HG02623 (cell line): ENCODE measurements around the gene LRRC8C.
A peak's percentile ranks its signal among the peaks of the same experiment; 100 is the strongest.
"Not testable (repeated sequence)": the region's sequence is repeated elsewhere in the genome, so short reads cannot be mapped to it uniquely, and the experiment has no call there.

Experiments used
- ATAC-seq: cut with Tn5 transposase; IDR thresholded peaks from one replicate; pipeline ENCODE4 v1.9.1; 2021; ENCODE audit warnings: moderate library complexity; ENCODE audit not compliant: unreplicated experiment

LRRC8C gene

GRCh38 chr1:89607586-89608318 is 25.2 kb upstream of the LRRC8C start:
- ATAC-seq: no peak

- no peak for ATAC-seq
These were observed 24.5 kb upstream of the LRRC8C start for GRCh38 chr1:89608319-89608983.

- ATAC-seq: no peak
These were observed 23.8 kb upstream of the LRRC8C start for GRCh38 chr1:89608984-89609725.

- ATAC-seq: no peak
These were observed 23.0 kb upstream of the LRRC8C start for GRCh38 chr1:89609781-89610456.

- no peak for ATAC-seq
These were observed 22.4 kb upstream of the LRRC8C start for GRCh38 chr1:89610457-89611011.

GRCh38 chr1:89611721-89612120 is 21.2 kb upstream of the LRRC8C start:
- ATAC-seq: peak; percentile 95

GRCh38 chr1:89613928-89614327 is 19.0 kb upstream of the LRRC8C start:
- no peak for ATAC-seq

- no peak for ATAC-seq
These were observed 17.0 kb upstream of the LRRC8C start for GRCh38 chr1:89615676-89616598.

- ATAC-seq: no peak
These were observed 15.9 kb upstream of the LRRC8C start for GRCh38 chr1:89616844-89617627.

- ATAC-seq: no peak
These were observed 12.3 kb upstream of the LRRC8C start for GRCh38 chr1:89620664-89621063.

- no peak for ATAC-seq
These were observed 10.0 kb upstream of the LRRC8C start for GRCh38 chr1:89622895-89623294.

GRCh38 chr1:89624314-89624713 is 8.6 kb upstream of the LRRC8C start:
- ATAC-seq: no peak

GRCh38 chr1:89624715-89625323 is 8.1 kb upstream of the LRRC8C start:
- no peak for ATAC-seq

GRCh38 chr1:89627596-89627962 is 5.3 kb upstream of the LRRC8C start:
- no peak for ATAC-seq

GRCh38 chr1:89629146-89629545 is 3.8 kb upstream of the LRRC8C start:
- no peak for ATAC-seq

- not testable (repeated sequence) for ATAC-seq
These were observed 3.3 kb upstream of the LRRC8C start for GRCh38 chr1:89629600-89629999.

- no peak for ATAC-seq
These were observed 2.9 kb upstream of the LRRC8C start for GRCh38 chr1:89630048-89630447.

- ATAC-seq: no peak
These were observed 884 bp upstream of the LRRC8C start for GRCh38 chr1:89631816-89632656.
